Measurements from ENCODE around the gene CTAGE1.

DNA sequence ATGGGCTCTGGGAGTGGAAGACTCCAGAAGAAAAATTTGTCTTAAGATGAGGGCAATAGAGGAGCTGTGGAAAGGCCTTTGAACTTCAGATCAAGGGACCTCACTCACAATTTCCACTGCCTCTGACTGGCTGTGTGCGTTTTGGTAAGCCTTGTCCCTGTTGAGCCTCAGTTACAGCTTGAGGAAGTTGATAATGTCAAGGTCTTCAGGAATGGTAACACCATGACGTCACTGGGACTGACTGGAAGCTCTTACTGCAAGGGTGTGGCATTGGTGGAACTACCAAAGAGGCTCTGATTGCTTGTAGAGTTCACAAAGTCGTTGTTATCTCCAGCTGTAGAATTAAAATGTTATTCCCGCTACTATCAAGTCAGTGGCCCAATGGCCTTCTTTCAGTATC, 29.2 kb upstream of the CTAGE1 start:
- TF ChIP-seq, protein P1, sequence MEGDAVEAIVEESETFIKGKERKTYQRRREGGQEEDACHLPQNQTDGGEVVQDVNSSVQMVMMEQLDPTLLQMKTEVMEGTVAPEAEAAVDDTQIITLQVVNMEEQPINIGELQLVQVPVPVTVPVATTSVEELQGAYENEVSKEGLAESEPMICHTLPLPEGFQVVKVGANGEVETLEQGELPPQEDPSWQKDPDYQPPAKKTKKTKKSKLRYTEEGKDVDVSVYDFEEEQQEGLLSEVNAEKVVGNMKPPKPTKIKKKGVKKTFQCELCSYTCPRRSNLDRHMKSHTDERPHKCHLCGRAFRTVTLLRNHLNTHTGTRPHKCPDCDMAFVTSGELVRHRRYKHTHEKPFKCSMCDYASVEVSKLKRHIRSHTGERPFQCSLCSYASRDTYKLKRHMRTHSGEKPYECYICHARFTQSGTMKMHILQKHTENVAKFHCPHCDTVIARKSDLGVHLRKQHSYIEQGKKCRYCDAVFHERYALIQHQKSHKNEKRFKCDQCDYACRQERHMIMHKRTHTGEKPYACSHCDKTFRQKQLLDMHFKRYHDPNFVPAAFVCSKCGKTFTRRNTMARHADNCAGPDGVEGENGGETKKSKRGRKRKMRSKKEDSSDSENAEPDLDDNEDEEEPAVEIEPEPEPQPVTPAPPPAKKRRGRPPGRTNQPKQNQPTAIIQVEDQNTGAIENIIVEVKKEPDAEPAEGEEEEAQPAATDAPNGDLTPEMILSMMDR (conservative IDR thresholded peaks at IDR 0.05; ENCODE audit: low read depth, low read length) = no peak
- no peak for TF ChIP-seq EZH2 (IDR thresholded peaks at IDR 0.05; ENCODE audit: low read length, unreplicated experiment)

Measured in PC-3 (cell line).